COLO829 (cell line): Measurements from ENCODE around the gene MTG2.

ENCODE experiments used
- DNase-seq: peaks from one replicate; pipeline ENCODE4 v3.0.0; 2012; ENCODE audit warnings: low spot score

The MTG2 gene

GRCh38 chr20:62182469-62183425, at the start of gene MTG2:
MTG2 (plus strand) TSS chr20:62183028; CDS start chr20:62193421, 10,393 bp downstream.
- peak; percentile 100 for DNase-seq

- DNase-seq = no peak
Observed at GRCh38 chr20:62133051-62133845, 49.6 kb upstream of the MTG2 start.

GRCh38 chr20:62133864-62134263, 49.0 kb upstream of the MTG2 start:
- DNase-seq = no peak

GRCh38 chr20:62134735-62135231, 48.0 kb upstream of the MTG2 start:
- no peak for DNase-seq

- no peak for DNase-seq
Observed at GRCh38 chr20:62135573-62136266, 47.1 kb upstream of the MTG2 start.

- DNase-seq = peak; percentile 63
Observed at GRCh38 chr20:62136283-62137091, 46.3 kb upstream of the MTG2 start.

GRCh38 chr20:62137092-62137384, 45.8 kb upstream of the MTG2 start:
- DNase-seq = no peak

- no peak for DNase-seq
Observed at GRCh38 chr20:62137478-62138203, 45.2 kb upstream of the MTG2 start.

GRCh38 chr20:62138204-62138543, 44.7 kb upstream of the MTG2 start:
- DNase-seq = no peak

GRCh38 chr20:62138912-62139311, 43.9 kb upstream of the MTG2 start:
- DNase-seq = no peak

- DNase-seq = no peak
Observed at GRCh38 chr20:62139636-62140035, 43.2 kb upstream of the MTG2 start.

- no peak for DNase-seq
Observed at GRCh38 chr20:62141043-62141396, 41.8 kb upstream of the MTG2 start.

- no peak for DNase-seq
Observed at GRCh38 chr20:62141397-62142251, 41.2 kb upstream of the MTG2 start.

- DNase-seq = no peak
Observed at GRCh38 chr20:62142252-62143080, 40.4 kb upstream of the MTG2 start.

GRCh38 chr20:62143081-62143956, 39.5 kb upstream of the MTG2 start, which contains the start of the genes PSMA7 and SS18L1:
PSMA7 (minus strand) TSS chr20:62143394; CDS start chr20:62143303, 91 bp downstream.
SS18L1 (plus strand) TSS chr20:62143769; CDS start chr20:62143821, 52 bp downstream.
- peak; percentile 83 for DNase-seq

GRCh38 chr20:62143957-62144825, 38.6 kb upstream of the MTG2 start:
- no peak for DNase-seq

GRCh38 chr20:62145688-62146018, 37.2 kb upstream of the MTG2 start:
- DNase-seq = no peak
